Esophagus muscularis mucosa (tissue), 4 donors: ENCODE data around the gene C1orf21. TPM values are rescaled to one million over a fixed set of nuclear protein-coding genes. Genes with fewer than 3 reads are reported as not detected.

ENCODE experiments used
- DNase-seq: peaks from one replicate; pipeline ENCODE4 v3.0.0-alpha.2; 2017; ENCODE audit errors: extremely low spot score
- H3K27ac ChIP-seq, 4 donors: fragments of 200-600 bp; sonication (generic); replicated peaks in 1 of 4; 1 replicate in 3 of 4; 2 replicates in 1 of 4; pipeline ENCODE4 v1.5.1; 2016 to 2019; ENCODE audit warnings: mild to moderate bottlenecking in 1 of 4
- H3K27me3 ChIP-seq, 4 donors: fragments of 200-600 bp; sonication (generic); one replicate each; pipeline versions ENCODE4 v1.5.1 to v1.6.0; 2016 to 2019
- H3K36me3 ChIP-seq, 4 donors: fragments of 200-600 bp; sonication (generic); one replicate each; pipeline ENCODE4 v1.5.1; 2016 to 2019
- H3K4me1 ChIP-seq, 4 donors: fragments of 200-600 bp; sonication (generic); one replicate each; pipeline ENCODE4 v1.5.1; 2016 to 2019
- H3K4me3 ChIP-seq, 4 donors: fragments of 200-600 bp; sonication (generic); 1 replicate in 2 of 4; 2 replicates in 2 of 4; pipeline ENCODE4 v1.5.1; 2016 to 2019; ENCODE audit warnings: mild to moderate bottlenecking in 4 of 4, moderate library complexity in 1 of 4
- H3K9me3 ChIP-seq, 4 donors: fragments of 200-600 bp; sonication (generic); 1 replicate in 3 of 4; 2 replicates in 1 of 4; pipeline ENCODE4 v1.5.1; 2016 to 2019
- EP300 ChIP-seq: sonication (generic); formaldehyde crosslinking; IDR thresholded peaks from one replicate; pipeline ENCODE4 v1.6.1; 2017; ENCODE audit warnings: antibody characterized with exemption
- POLR2A ChIP-seq: fragments of 450-650 bp; IDR thresholded peaks from one replicate; pipeline ENCODE4 v1.6.1; 2017; ENCODE audit warnings: antibody characterized with exemption, moderate library complexity, mild to moderate bottlenecking, low read depth
- POLR2AphosphoS5 ChIP-seq, 2 donors: sonication (generic); formaldehyde crosslinking; IDR thresholded peaks; one replicate each; pipeline ENCODE4 v1.6.1; 2017; ENCODE audit warnings: antibody characterized with exemption in 2 of 2
- WGBS: methylation state at CpG from one replicate; pipeline ENCODE4 v1.1.5; 2018; 5-methylcytosine and 5-hydroxymethylcytosine counted together
- intact Hi-C: fragments of 100-400 bp; cut with DNase I; formaldehyde crosslinking; loops from one replicate; pipeline ENCODE4 v1.15.1; 2023
- total RNA-seq, 4 donors: library from RNA; depleted of rRNA; stranded (reverse); fragments of >200 nt; gene quantifications; one replicate each; pipeline versions ENCODE4 v1.1.0 to v1.2.1, GENCODE V29; 2016
- TF ChIP-seq, protein P1 (sequence below), 3 experiments: fragments of 200-600 bp in 2 of 3; fragments of 450-650 bp in 1 of 3; sonication (generic) in 2 of 3; IDR thresholded peaks; one replicate each; pipeline ENCODE4 v1.5.1; 2017 to 2019; ENCODE audit warnings: antibody characterized with exemption in 3 of 3, mild to moderate bottlenecking in 2 of 3, moderate library complexity in 1 of 3

The C1orf21 gene
- total RNA-seq, 4 donors from 2014 or later, result 39.5 to 91.7 (median 58.8) TPM

DNA sequence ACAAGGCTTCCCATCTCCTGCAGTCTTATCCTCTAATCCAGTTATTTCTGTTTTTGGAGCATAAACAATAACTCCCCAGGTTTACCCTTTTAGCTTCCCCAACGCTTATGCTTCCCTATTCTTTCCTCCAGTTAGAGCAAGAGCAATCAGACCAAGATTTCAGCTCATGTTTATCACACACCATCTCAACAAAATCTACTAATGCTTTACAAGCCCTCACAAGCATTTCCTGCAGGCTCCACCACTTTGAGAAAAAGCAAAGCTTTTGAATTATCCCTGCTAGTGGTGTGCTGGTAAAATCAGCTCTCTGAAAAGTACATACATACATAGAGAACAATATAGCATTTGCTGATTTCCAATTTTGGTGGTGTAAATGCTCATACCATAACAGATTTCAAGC, 275.0 kb downstream of the C1orf21 start:
- no peaks in the 10 kb centered on the region for H3K9me3 ChIP-seq
- no peaks in the 10 kb centered on the region for H3K27me3 ChIP-seq
- peak; percentile 2 for DNase-seq
- intact Hi-C loops, result loop anchor here (5.0 to 10.0 kb wide), 4 partner anchors 100 to 584 kb away; partner anchors contain the start of gene C1orf21
- H3K36me3 ChIP-seq, result no peaks in the 10 kb centered on the region
- peaks cover 3 to 35% (median 26%) of the 10 kb centered on the region in 4 donors for H3K4me1 ChIP-seq
- H3K4me3 ChIP-seq, result no peak overlapping the region
- H3K27ac ChIP-seq, result no peak overlapping the region
- TF ChIP-seq EP300 (no peak), POLR2A (no peak), POLR2AphosphoS5 (IDR thresholded peaks at IDR 0.05) (no peak)
- TF ChIP-seq, protein P1, sequence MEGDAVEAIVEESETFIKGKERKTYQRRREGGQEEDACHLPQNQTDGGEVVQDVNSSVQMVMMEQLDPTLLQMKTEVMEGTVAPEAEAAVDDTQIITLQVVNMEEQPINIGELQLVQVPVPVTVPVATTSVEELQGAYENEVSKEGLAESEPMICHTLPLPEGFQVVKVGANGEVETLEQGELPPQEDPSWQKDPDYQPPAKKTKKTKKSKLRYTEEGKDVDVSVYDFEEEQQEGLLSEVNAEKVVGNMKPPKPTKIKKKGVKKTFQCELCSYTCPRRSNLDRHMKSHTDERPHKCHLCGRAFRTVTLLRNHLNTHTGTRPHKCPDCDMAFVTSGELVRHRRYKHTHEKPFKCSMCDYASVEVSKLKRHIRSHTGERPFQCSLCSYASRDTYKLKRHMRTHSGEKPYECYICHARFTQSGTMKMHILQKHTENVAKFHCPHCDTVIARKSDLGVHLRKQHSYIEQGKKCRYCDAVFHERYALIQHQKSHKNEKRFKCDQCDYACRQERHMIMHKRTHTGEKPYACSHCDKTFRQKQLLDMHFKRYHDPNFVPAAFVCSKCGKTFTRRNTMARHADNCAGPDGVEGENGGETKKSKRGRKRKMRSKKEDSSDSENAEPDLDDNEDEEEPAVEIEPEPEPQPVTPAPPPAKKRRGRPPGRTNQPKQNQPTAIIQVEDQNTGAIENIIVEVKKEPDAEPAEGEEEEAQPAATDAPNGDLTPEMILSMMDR (IDR thresholded peaks at IDR 0.05), result no peak
- 48% methylated on average over 1 of the region's 1 CpG for WGBS

DNA sequence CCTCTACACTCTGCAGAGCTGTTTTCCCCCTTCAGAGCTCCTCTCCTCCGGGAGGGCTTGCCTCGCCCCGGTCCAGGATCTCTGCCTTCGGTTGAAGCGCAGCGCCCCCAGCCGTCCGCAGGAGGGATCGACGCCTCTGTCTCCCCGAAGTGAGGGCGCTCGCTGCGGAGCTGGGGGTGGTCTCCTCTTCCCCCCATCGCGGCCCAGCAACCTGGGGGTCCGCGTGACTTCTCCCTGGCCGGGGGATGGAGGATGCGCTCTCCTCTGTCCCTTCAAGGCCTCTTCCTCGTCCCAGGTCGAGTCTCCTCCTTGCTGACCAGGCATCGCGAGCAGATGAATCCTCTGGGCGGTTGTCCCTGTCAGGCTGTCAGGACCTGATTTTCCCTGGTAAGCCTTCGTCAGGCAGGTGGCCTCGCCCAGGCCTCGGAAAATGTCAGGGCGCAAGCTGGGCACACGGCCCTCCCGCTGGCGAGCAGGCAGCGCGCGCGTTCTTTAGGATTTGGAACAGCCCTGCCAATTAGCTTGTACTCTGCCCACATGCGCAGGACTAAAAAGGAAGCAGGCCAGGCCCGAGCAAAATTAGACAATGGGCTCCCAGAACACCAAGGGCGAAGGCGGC, 277.3 kb downstream of the C1orf21 start:
- TF ChIP-seq POLR2AphosphoS5 (IDR thresholded peaks at IDR 0.05) (peak; percentile 38 to 58), POLR2A (no peak), EP300 (no peak)
- TF ChIP-seq, protein P1 (IDR thresholded peaks at IDR 0.05), result peak; percentile 95 to 96 (median 95)
- intact Hi-C loops, result loop anchor here (5.0 to 10.0 kb wide), 4 partner anchors 102 to 587 kb away; partner anchors contain the start of gene C1orf21
- Histone ChIP-seq H3K27me3 (no peaks in the 10 kb centered on the region), H3K4me1 (peaks cover 3 to 28% (median 19%) of the 10 kb centered on the region in 4 donors), H3K27ac (peak overlapping the region in 1 of 4 donors; percentile 59), H3K4me3 (peak overlapping the region; percentile 42 to 46 (median 44)), H3K36me3 (no peaks in the 10 kb centered on the region), H3K9me3 (no peaks in the 10 kb centered on the region)
- DNase-seq, result peak; percentile 92
- WGBS, result 0% methylated on average over 3 of the region's 40 CpGs

DNA sequence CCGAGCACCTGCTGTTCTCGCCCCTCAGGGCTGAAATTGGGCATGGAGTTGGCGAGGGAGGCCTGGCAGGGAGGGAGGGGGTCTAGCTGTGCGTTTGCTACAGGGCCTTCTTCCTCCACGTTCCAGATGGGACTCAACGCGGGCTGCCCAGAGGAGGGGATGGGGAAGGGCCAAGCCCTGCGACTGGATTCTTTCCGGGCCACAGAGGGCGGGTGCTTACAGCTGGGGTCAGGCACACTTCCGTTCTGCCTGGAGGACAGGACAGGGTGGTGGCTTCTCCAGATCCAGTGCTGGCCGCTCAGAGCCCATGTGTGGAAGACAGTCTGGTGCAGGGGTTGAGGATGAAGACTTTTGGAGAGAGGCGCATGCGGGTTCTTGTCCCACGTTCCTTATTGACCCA, 277.8 kb downstream of the C1orf21 start:
- peak overlapping the region in 1 of 4 donors; percentile 45 for H3K4me3 ChIP-seq
- peak; percentile 57 for DNase-seq
- intact Hi-C loops, result loop anchor here (5.0 to 10.0 kb wide), 4 partner anchors 102 to 587 kb away; partner anchors contain the start of gene C1orf21
- no peaks in the 10 kb centered on the region for H3K9me3 ChIP-seq
- 100% methylated on average over 4 of the region's 15 CpGs for WGBS
- TF ChIP-seq, protein P1 (IDR thresholded peaks at IDR 0.05), result no peak
- TF ChIP-seq EP300 (no peak), POLR2A (no peak), POLR2AphosphoS5 (IDR thresholded peaks at IDR 0.05) (no peak)
- peak overlapping the region in 1 of 4 donors; percentile 59 for H3K27ac ChIP-seq
- H3K36me3 ChIP-seq, result no peaks in the 10 kb centered on the region
- H3K27me3 ChIP-seq, result no peaks in the 10 kb centered on the region
- H3K4me1 ChIP-seq, result peaks cover 3 to 28% (median 19%) of the 10 kb centered on the region in 4 donors

DNA sequence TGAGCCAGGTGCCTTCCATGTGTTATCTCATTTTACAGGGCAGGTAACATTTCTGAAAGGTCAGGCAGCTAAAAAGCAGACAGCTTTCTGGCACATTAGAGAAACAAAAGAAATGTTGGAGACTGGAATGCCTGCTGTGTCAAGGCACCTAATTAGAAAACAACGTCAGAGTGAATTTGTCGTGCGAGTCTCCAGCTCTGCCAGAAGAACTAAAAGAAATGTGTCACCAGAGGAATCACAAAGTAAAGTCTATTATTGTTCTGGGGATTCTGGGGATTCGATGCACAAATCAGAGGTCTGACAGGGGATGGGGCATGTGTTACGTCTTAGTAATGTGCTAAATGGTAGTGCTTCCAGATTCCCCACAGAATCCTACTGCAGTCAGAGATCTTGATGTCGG, 278.5 kb downstream of the C1orf21 start:
- Histone ChIP-seq H3K27ac (no peak overlapping the region), H3K36me3 (no peaks in the 10 kb centered on the region), H3K4me1 (peaks cover 3 to 28% (median 19%) of the 10 kb centered on the region in 4 donors), H3K27me3 (no peaks in the 10 kb centered on the region), H3K9me3 (no peaks in the 10 kb centered on the region), H3K4me3 (no peak overlapping the region)
- 63% methylated on average over 6 of the region's 6 CpGs for WGBS
- no peak for TF ChIP-seq POLR2AphosphoS5 (IDR thresholded peaks at IDR 0.05)
- TF ChIP-seq, protein P1 (IDR thresholded peaks at IDR 0.05), result no peak
- no peak for TF ChIP-seq EP300
- no peak for DNase-seq
- intact Hi-C loops, result loop anchor here (10.0 kb wide), 1 partner anchor 441 kb away; no protein-coding TSS in a partner anchor
